Body of pancreas (tissue), 4 donors: Measurements from ENCODE around the gene PCSK5.

ENCODE experiments used
- POLR2A ChIP-seq, 3 donors: fragments of 450-650 bp; IDR thresholded peaks; one replicate each; pipeline ENCODE4 v1.6.1; 2016; ENCODE audit warnings: antibody characterized with exemption in 3 of 3, mild to moderate bottlenecking in 2 of 3
- TF ChIP-seq, protein P1 (sequence below), 7 experiments: fragments of 450-650 bp in 4 of 7; fragments of 200-600 bp in 3 of 7; sonication (generic) in 3 of 7; IDR thresholded peaks; one replicate each; pipeline ENCODE4 v1.5.1; 2016 to 2019; ENCODE audit warnings: antibody characterized with exemption in 7 of 7

DNA sequence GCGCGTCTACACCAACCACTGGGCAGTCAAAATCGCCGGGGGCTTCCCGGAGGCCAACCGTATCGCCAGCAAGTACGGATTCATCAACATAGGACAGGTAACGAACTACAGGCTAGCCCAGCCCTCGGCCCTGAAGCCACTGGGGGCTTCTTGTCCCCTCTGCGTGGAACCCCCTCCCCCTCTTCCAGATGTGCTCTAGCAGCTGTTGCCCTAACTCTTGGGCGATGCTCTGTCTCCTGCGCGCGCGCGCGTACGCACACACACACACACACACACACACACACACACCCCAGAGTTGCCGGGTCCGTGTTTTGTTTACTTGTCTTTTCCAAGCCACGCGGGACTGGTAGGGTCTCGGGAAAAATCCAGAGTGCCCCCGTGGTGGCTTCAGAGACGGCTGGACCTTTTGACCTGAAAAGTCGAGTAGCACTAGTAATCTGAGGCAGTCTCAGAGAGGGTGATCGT is 836 bp downstream of the PCSK5 start:
- TF ChIP-seq, protein P1, sequence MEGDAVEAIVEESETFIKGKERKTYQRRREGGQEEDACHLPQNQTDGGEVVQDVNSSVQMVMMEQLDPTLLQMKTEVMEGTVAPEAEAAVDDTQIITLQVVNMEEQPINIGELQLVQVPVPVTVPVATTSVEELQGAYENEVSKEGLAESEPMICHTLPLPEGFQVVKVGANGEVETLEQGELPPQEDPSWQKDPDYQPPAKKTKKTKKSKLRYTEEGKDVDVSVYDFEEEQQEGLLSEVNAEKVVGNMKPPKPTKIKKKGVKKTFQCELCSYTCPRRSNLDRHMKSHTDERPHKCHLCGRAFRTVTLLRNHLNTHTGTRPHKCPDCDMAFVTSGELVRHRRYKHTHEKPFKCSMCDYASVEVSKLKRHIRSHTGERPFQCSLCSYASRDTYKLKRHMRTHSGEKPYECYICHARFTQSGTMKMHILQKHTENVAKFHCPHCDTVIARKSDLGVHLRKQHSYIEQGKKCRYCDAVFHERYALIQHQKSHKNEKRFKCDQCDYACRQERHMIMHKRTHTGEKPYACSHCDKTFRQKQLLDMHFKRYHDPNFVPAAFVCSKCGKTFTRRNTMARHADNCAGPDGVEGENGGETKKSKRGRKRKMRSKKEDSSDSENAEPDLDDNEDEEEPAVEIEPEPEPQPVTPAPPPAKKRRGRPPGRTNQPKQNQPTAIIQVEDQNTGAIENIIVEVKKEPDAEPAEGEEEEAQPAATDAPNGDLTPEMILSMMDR (IDR thresholded peaks at IDR 0.05): no peak
- TF ChIP-seq POLR2A (IDR thresholded peaks at IDR 0.05): no peak
